Psoas muscle (tissue), 8 donors: Measurements from ENCODE around the gene ACKR3. TPM values are rescaled to one million over a fixed set of nuclear protein-coding genes. Genes with fewer than 3 reads are reported as not detected.

Experiments
- ATAC-seq, 4 donors: fragments of 200-7000 bp; cut with Tn5 transposase; one replicate each; pipeline ENCODE4 v1.9.1; 2020; ENCODE audit warnings: moderate library complexity in 3 of 4, mild to moderate bottlenecking in 2 of 4
- DNase-seq, 2 donors: peaks; one replicate each; pipeline ENCODE4 v3.0.0-alpha.2; 2020
- H3K27ac ChIP-seq: fragments of 200-600 bp; one replicate; pipeline ENCODE4 v1.8.0; 2022
- H3K27me3 ChIP-seq, 3 donors: fragments of 200-600 bp in 1 of 3; one replicate each; pipeline versions ENCODE4 v1.6.1 to v1.8.0; 2013 to 2022; ENCODE audit warnings: low read length in 2 of 3, mild to moderate bottlenecking in 2 of 3, moderate library complexity in 1 of 3; ENCODE audit not compliant: insufficient read depth in 3 of 3
- H3K36me3 ChIP-seq, 2 donors: fragments of 200-600 bp in 1 of 2; one replicate each; pipeline versions ENCODE4 v1.6.1 to v1.8.0; 2013 to 2022; ENCODE audit warnings: low read depth in 1 of 2, mild to moderate bottlenecking in 1 of 2, moderate library complexity in 1 of 2; ENCODE audit not compliant: insufficient read depth in 1 of 2
- H3K4me1 ChIP-seq: fragments of 200-600 bp; one replicate; pipeline ENCODE4 v1.8.0; 2022
- H3K4me3 ChIP-seq: fragments of 200-600 bp; one replicate; pipeline ENCODE4 v1.8.0; 2022; ENCODE audit warnings: mild to moderate bottlenecking
- H3K9me3 ChIP-seq: fragments of 200-600 bp; one replicate; pipeline ENCODE4 v1.8.0; 2022
- WGBS, 3 donors: extraction: QIAGEN DNeasy Blood & Tissue Kit; methylation state at CpG; one replicate each; pipeline versions ENCODE4 v1.1.6 to v1.1.7; 2013; 5-methylcytosine and 5-hydroxymethylcytosine counted together
- intact Hi-C, 2 donors: fragments of 100-400 bp; cut with DNase I; formaldehyde crosslinking; loops; one replicate each; pipeline versions ENCODE4 v1.11.0 to v1.14.2; 2022
- polyA plus RNA-seq, 3 donors: library from polyadenylated mRNA; stranded (reverse); fragments of 200-250 nt; gene quantifications; one replicate each; pipeline ENCODE4 v1.2.3, GENCODE V29; 2013
- total RNA-seq, 4 donors: library from RNA; stranded (reverse); fragmentation: NEBNext Ultra II Directional in 2 of 4; extraction: Animal tissue kit (Norgen Biotek cat#: 25700) in 2 of 4; gene quantifications; one replicate each; pipeline versions ENCODE4 v1.2.1 to v1.2.4, GENCODE V29; 2021 to 2023
- TF ChIP-seq, protein P1 (sequence below): fragments of 200-600 bp; IDR thresholded peaks from one replicate; pipeline ENCODE4 v1.8.0; 2022; ENCODE audit warnings: antibody characterized with exemption
- donor health status: healthy with polysubstance abuse.
- donor health status: DM: no; HTN: no; CAD: no; lungs with moderate emphysema.
- donor health status: Bipolar disorder and iron deficiency.
- donor health status: healthy.
- donor health status: DM: yes; HTN: yes; CAD: no.
- donor health status: DM: no; HTN: no; CAD: no.
- donor health status: DM: no; HTN: no; CAD: no.
- donor health status: DM: yes; HTN: yes; CAD: no.

Gene ACKR3
- total and polyA plus RNA-seq, 7 donors: 7.8 to 25.3 (median 14.7) TPM

- Histone ChIP-seq H3K9me3 (no peaks in the 10 kb centered on the region), H3K27ac (no peak overlapping the region), H3K36me3 (no peaks in the 10 kb centered on the region), H3K4me1 (no peaks in the 10 kb centered on the region), H3K4me3 (no peak overlapping the region), H3K27me3 (no peaks in the 10 kb centered on the region)
- DNase-seq (no peak), ATAC-seq (no peak)
- intact Hi-C loops: no loop called here
- WGBS, 3 donors: 91 to 94% (median 93%) methylated on average over 7 of the region's 7 CpGs
- TF ChIP-seq, protein P1, sequence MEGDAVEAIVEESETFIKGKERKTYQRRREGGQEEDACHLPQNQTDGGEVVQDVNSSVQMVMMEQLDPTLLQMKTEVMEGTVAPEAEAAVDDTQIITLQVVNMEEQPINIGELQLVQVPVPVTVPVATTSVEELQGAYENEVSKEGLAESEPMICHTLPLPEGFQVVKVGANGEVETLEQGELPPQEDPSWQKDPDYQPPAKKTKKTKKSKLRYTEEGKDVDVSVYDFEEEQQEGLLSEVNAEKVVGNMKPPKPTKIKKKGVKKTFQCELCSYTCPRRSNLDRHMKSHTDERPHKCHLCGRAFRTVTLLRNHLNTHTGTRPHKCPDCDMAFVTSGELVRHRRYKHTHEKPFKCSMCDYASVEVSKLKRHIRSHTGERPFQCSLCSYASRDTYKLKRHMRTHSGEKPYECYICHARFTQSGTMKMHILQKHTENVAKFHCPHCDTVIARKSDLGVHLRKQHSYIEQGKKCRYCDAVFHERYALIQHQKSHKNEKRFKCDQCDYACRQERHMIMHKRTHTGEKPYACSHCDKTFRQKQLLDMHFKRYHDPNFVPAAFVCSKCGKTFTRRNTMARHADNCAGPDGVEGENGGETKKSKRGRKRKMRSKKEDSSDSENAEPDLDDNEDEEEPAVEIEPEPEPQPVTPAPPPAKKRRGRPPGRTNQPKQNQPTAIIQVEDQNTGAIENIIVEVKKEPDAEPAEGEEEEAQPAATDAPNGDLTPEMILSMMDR: no peak
These were observed 30.5 kb downstream of the ACKR3 start for GRCh38 chr2:236600158-236600557.

- H3K4me1 ChIP-seq: no peaks in the 10 kb centered on the region
- H3K36me3 ChIP-seq: no peaks in the 10 kb centered on the region
- H3K9me3 ChIP-seq: no peaks in the 10 kb centered on the region
- no peak overlapping the region for H3K4me3 ChIP-seq
- WGBS, 3 donors: 91 to 93% (median 91%) methylated on average over 9 of the region's 9 CpGs
- TF ChIP-seq, protein P1: no peak
- ATAC-seq (peak in 1 of 4 donors; percentile 34), DNase-seq (no peak)
- intact Hi-C loops: no loop called here
- H3K27ac ChIP-seq: no peak overlapping the region
- no peaks in the 10 kb centered on the region for H3K27me3 ChIP-seq
These were observed 31.3 kb downstream of the ACKR3 start for GRCh38 chr2:236600892-236601291.

GRCh38 chr2:236601316-236602202, 31.9 kb downstream of the ACKR3 start:
- ATAC-seq (no peak), DNase-seq (no peak)
- Histone ChIP-seq H3K27ac (no peak overlapping the region), H3K27me3 (no peaks in the 10 kb centered on the region), H3K36me3 (no peaks in the 10 kb centered on the region), H3K4me1 (no peaks in the 10 kb centered on the region), H3K9me3 (no peaks in the 10 kb centered on the region), H3K4me3 (no peak overlapping the region)
- WGBS, 3 donors: 87 to 88% (median 87%) methylated on average over 13 of the region's 13 CpGs
- intact Hi-C loops: no loop called here
- TF ChIP-seq, protein P1: no peak

- H3K4me3 ChIP-seq: no peak overlapping the region
- DNase-seq: no peak
- H3K27me3 ChIP-seq: no peaks in the 10 kb centered on the region
- H3K36me3 ChIP-seq: no peaks in the 10 kb centered on the region
- TF ChIP-seq, protein P1: no peak
- intact Hi-C loops: no loop called here
- H3K9me3 ChIP-seq: no peaks in the 10 kb centered on the region
- no peak overlapping the region for H3K27ac ChIP-seq
- no peaks in the 10 kb centered on the region for H3K4me1 ChIP-seq
- 77 to 86% (median 77%) methylated on average over 4 of the region's 4 CpGs for WGBS, 3 donors
- ATAC-seq: no peak
These were observed 33.1 kb downstream of the ACKR3 start for GRCh38 chr2:236602678-236603077.
